NCI-H2196 (cell line): ENCODE measurements around the gene OAT.
"Not testable (repeated sequence)": the region's sequence is repeated elsewhere in the genome, so short reads cannot be mapped to it uniquely, and the experiment has no call there.

Source experiments
- DNase-seq: peaks from one replicate; lab custom pipeline; 2025; ENCODE audit not compliant: unreplicated experiment; lab: John Stamatoyannopoulos, UW

OAT gene

DNA sequence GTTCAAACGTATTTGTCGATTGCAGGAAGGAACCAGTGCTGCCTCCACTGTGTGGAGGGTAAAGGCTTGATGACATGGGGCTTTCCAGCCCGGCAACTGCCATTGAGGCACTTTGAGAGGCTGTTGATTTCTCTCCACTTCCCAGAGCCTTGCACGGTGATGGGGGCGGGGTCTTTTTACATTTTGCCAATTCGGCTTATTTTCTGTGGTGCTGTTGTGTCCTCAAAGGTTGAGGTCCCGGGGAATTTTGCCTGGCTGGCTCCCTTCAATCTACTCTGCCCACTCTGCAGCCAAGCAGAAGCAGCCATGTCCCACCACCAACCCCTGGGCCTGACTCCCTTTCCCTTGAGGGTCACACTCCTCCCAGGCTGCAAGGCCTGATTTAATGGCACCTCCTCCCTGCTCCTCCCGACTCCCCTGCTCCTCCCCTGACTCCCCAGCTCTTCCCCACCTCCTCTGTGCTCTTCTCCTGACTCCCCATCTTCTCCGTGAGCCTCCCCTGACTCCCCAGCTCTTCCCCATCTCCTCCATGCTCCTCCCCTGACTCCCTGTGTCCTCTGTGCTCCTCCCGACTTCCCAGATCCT lies 39.0 kb downstream of the OAT start:
- no peak for DNase-seq

DNA sequence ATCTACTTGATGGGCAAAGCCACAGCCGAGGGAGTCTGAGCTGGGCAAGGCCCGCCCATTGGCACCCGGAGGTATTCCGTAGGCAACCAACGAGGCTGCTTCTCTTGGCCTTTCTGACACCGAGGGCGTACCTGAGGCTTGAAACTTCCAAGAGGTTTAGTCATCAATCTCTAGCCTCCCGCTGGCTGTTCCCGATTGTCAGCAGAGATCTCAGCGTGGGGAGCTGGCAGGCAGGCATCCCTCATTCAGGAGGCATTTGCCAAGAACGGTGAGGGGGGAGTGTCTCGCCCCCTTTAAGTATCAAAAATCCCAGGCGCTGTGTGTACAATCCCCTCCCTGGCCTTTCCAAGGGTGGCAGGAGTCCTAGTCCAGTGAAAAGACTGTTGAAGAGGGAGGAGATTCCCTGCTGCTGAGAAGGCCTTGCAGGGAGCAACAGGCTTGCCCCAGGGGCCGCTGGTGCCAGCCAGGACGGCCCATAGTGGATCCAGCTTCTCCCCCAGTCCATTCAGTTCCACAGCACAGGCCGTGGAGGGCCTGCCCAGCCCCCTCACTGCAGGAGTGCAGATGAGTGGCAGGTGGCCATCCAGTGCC lies 39.7 kb downstream of the OAT start:
- DNase-seq = no peak

DNA sequence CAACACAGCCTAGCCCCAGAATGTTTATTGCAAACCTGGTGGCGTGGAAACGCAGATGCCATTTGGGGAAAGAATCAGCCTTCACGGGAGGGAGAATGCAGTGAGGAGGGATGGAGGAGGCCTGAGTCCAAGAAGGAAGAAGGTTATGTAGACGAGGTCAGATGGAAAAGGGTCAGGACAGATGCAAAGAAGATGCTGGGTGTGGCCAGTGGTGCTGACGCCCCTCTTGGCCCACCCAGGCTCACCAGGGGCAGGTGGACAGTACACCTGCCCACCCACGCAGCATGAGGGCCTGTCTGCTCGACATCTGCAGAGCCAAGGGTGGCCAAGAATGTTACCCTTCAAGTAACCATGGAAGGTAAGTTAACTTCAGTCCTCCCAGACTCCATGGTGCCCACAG lies 40.5 kb downstream of the OAT start:
- no peak for DNase-seq

DNA sequence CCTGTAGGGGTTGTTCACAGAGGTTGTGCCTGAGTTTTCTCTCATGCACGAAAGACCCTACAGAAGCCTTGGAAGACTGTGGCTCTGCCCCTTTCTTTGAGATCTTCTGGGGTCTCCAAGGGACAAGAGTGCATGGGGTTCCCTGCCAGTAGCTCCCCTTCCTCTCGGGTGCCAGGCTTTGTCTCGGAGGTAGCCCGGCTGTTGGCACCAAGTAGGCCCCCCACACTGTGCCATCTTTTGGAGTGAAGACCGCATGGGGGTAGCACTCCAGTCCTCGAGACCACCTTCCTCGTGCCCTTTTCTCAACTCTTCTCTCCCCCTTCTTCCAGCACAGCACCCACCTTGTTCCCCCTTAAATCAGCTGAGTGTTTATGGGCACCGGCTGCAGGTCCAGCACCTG lies 41.6 kb downstream of the OAT start:
- DNase-seq = no peak

DNA sequence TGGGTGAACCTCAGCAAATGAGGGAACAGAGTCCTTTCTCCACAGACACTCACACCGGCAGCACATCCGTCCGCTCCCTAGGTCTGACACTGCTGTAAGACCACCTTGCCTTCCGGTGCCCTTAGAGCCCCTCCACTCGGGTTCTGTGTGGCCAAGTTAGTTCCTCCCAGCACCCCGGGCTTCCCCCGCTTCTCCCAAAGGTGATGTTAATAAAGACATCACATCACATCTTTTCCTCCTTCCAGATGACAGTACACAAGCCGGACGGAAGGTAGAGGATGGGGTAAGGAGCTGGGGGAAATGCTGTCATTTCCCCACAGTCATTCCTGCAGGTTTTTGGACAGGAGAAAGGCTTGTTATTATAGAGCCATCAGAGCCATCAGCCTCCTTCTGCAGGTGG lies 42.3 kb downstream of the OAT start:
- no peak for DNase-seq

DNA sequence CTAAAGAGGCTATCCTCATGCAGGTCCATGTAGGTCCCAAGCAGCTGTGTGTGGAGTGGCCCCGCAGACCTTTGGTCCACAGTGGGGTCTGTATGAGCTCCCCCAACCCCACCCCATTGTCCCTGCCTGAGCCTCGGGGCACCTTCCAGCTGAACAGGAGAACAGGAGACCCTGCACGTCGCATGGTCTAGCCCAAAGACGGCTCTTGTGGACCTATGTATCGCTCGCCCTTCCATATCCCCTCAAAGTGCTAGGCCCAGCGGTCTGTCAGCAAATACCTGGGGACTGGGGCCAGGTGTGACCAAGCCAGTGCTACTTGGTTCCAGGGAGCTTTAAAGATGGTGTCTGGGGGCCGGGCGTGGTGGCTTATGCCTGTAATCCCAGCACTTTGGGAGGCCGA lies 43.0 kb downstream of the OAT start:
- no peak for DNase-seq

DNA sequence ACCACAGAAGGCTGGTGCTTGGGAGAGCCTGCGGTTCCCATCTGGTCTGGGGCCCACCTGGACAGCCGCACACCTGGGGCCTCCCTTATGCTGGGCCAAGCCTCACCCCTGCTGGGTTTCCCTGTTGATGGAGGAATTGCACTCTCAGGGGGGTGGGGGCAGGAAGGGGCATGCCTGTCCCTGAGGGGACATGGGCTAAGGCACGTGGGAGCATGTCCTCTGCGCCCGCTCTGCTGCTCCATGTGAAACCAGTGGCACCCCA lies 43.4 kb downstream of the OAT start:
- DNase-seq = no peak

DNA sequence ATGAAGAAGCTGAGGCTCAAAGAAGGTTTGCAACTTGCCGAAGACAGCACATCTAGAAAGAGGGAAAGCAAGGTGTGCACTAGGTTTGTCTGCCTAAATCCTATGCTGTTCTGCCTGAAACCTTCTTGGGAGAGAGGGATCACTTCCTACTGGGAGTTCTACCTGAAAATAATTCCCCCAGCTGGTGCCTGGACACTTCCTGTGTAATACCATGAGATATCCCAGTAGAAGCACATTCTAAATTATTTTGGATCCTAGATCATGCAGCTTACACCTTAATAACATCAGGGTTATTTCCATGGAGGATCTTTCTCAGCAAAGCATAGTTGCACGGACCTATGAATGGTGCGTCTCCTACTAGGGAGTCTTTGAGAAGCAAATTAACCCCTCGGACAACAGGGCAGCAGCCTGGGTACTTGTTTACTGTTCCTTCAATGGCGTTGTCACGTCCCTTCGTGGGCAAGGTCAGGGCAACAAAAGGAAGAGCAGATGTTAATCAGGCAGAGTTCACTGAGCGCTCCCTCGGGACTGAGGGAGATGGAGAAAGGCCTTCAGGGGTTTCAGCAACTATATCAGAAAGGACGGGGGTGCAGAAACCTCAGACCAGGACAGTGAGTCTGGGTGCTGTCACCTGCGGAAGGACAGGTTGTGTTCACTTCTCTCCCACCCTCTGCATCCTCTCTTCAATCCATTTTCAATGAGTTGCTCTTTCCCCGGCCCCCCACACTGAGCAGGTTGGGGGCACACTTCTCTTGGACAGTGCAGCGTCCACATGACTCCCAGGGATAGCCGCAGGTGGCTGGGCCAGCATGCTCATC lies 44.0 kb downstream of the OAT start:
- no peak for DNase-seq

DNA sequence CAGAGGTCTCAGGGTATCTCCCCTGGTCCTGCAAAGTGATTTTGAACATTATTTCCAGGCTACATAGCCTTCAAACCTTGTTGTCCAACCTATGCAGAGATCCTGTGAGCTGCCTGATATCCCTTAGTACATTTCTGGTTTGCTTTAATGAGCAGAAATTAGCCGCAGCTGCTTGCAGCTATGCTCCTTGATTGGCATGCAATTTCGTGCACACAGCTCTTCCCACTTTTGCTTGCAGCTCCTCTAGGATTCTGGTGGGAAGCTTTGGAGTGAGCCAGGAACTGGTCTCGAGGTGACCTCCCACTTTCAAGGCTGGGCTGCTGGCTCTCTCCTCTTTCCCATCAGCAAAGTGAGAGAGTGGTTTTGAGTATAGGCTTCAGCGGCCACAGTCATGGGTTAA lies 45.8 kb downstream of the OAT start:
- DNase-seq = no peak

DNA sequence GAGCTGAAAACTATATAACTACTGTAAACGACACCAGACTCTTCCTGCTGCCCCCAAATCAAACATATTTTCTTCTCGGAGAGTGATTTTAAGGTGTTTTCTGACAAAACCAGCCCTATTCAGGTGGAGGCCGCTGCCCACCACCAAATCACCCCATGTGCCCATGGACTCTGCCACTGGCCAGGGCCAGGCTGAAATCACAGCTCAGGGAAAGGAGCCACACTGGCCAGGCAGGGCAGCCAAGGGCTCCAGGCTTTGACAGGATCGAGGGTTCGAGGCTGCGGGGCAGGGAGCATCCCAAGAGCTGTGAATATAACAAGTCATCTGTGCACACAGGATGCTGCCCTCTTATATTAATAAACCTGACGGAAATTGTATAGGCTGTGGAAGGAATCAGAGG lies 48.3 kb downstream of the OAT start:
- DNase-seq = no peak

DNA sequence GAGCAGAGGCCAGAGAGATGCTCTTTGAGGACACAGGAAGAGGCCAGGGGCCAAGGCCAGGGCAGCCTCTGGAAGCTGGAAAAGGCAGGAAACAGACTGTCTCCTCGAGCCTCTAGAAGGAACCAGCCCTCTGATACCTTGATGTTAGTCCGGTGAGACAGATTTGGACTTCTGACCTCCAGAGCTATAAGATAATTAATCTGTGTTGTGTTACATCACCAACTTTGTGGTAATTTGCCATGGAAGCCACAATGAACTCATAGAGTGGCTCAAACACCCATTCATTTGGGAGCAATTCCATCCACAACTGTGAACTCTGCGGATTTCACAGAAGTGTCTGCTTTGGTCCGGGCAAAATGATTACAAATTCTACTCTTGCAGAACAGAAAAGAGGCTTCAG lies 48.7 kb downstream of the OAT start:
- DNase-seq = no peak

DNA sequence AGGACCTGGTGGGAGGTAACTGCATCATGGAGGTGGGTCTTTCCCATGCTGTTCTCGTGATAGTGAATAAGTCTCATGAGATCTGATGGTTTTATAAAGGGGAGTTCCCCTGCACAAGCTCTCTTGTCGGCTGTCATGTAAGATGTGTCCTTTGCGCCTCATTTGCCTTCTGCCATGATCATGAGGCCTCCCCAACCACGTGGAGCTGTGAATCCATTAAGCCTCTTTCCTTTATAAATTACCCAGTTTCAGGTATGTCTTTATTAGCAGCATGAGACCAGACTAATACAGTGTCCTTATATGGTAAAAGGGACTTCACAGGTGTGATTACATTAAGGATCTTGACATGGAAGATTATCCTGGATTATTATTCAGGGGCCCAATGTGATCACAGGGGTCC lies 49.2 kb downstream of the OAT start:
- DNase-seq = not testable (repeated sequence)

DNA sequence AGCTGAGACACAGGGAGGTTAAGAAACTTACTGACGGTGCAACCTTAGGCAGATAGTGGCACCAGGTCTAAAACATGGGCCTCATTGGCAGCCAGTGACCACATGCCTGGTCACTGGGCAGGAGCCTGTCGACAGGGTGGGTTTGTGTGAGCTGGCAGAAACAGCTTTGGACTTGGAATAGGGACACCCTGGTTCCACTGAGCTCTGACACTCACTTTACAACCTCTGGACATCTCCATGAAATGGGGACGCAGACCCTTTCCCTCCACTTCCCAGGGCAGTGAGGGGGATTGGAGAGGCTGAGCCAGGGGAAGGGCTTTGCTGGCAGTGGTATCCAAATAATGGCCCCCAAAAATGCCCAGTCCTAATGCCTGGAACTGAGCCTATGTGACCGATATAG lies 49.7 kb downstream of the OAT start:
- DNase-seq = no peak

DNA sequence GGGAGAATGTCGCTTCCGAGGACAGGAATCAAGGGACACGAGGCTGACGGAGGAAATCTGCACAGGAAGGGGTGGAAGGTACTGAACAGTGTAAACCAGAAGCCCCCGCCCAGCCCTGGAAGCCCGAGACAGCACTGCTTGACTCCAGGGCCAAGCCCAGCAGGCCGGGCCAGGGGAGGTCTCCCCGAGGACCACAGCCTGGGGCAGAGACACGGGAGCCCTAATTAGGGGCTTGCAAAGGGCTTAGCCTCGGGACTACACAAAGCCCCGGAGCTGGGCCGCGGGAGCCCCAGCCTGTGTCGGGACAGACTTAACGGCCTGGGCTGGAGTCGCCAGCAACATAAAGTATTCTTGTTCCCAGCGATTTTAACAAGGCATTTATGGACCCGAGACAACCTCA lies 50.8 kb downstream of the OAT start:
- DNase-seq = no peak

DNA sequence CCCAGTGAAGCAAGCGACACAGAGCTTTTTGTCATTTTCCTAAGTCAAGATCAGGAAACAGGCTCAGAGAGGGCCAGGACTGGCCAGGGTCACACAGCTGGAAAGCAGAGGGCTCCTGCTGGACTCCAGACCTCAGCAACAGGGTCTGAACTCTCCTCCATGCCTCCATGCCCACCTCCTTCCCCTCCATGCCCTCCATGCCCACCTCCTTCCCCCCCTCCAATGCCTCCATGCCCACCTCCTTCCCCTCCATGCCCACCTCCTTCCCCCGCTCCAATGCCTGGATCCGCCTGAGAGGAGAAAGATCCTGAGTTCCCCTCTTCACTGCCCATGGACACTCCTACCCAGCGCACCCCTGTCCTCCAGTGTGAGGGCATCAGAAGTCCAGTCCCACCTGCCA lies 51.3 kb downstream of the OAT start:
- DNase-seq = no peak

DNA sequence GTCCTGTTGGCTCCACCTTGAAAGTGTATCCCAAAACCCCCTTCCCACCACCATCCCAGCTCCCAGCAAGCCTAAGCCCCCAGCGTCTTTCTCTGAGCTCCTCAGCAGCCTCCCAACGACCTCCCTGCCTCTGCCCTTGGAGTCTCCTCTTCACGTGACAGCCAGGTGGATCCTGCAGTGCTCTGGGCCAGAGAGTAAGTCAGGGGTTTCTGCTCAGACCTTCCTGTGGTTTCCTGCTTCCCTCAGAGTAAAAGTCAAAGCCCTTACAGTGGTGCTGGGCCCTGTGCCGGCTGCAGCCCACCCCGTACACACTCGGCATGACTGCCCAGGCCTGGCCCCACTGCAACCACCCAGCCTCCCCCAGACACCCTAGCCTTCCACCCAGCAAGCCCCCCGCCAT lies 51.9 kb downstream of the OAT start:
- DNase-seq = no peak

DNA sequence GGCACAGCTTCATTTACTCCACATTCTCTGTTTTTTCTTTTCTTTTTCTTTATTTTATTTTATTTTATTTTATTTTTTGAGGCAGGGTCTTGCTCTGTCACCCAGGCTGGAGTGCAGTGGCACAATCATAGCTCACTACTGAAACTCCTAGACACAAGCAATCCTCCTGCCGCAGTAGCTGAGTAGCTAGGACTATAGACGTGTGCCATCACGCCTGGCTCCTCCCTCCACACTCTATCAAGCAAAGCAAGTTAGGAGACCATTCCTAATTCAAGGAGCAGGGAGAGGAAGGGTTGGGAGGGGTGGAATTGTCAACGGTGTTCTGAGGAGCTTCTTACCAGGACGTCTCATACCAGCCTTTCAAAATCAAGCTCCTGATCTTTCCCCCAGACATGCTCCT lies 52.4 kb downstream of the OAT start:
- no peak for DNase-seq

DNA sequence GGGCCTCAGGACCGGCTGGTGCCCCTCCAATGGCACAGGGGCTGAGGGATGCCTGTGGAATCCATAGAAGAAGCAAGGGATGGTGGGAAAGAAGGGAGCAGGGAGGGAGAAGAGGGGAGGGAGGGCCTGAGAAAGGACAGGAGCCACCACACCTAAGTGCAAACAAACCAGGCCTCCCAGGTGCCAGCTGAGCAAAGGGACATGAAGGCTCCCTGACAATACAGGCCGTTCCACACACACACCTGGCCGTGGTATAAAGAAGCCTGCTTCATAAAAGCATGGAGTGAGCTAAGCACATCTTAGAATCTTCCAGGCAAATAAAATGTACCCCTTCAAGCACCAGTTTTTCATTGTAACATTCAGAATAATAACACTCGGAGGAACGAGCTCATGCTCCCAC lies 54.0 kb downstream of the OAT start:
- DNase-seq = no peak

DNA sequence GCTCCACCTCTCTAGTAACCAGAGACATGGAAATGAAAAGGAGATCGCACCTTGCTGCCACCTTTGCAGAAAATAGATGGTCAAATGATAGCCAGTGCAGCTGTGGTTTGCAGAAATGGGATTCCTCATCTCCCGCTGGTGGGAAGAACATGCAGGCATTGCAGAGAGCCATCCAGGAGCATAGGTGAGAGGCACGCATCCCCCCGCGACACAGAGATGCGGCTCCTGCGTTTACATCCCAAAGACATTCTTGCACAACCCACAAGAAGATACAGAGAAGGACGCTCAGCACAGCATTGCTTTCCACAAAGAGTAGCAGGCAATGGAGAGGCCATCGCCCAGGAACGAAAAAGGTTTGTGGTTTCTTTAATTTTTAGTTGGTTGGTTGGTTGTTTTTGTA lies 56.2 kb downstream of the OAT start:
- DNase-seq = no peak

DNA sequence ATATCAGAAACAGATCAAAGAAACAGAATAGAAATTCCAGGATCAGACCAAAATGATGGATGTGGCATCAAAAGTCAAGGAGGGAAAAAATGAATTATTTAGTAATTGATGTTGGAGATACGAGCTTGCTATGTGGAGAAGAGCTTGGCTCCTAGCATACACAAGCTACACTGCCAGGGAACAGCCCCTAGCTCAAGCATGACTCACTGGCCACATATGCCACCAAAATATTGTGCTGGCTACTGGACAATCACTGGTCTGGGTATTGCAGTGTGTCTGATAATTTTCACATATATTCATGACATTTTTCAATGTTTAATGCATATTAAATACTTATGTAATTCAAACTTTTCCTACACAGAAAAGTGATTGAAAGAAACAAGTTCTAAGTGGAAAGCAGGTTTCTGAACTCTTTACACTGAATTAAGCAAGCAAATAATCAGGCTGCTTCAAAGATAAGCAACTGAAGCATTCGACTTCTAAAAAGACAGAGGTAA lies 59.3 kb downstream of the OAT start:
- DNase-seq = no peak

DNA sequence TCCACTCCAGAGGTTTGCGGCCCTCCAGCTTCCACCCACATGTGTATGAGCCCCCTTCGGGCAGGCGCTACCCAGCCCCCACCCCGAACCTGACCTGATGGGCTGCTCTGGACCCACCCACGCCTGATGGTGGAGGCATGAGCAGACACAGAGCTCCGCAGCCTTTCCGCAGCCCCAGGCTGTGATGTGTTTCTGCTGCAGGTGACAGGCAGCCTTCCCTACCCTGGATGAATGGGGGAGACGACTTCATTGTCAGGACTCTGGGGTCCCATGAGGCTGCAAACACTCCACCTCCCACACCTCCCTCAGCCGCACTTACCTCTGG lies 61.2 kb downstream of the OAT start:
- DNase-seq = no peak

DNA sequence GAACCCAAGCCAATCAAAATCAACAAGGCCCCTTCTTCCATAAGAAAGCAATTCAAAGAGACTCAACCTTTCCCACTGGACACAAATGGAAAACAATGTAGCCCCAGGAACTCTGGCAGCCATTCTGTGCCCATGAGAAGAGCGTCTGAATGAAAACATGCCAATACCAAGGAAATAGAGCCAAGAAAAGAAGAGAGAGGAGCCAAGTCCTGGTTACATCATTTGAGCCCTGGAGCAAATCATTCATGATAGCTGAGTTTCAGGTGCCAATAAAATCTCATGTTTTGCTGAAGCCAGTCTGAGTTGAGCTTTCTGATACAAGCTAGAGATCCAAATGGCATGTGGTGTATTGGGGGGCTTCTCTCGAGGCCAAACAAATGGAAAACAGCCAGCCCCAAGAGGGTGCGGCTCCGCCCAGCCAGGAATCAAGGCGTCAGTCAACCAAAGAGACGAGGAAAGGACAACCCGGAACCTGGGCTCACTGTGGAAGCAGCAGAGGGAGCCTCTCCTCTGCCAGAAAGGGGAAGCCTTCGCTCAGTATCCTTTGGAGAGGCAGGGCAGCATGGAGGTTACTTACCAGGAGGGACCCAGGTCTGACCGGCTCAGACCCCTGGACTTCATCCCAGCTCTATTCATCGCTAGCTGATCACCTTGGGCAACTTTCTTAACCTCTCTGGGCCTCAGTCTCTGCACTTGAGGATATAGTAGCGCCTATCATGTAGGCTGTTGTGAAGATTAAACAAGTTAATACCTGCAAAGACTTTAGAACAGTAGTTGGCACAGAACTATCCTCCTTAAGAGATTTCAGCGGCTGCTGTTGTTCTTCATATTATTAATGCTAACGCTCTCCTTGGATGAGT lies 61.8 kb downstream of the OAT start:
- no peak for DNase-seq
